Bone marrow (tissue), 2 donors: ENCODE data around the gene INTS11.
"Not testable (repeated sequence)": the region's sequence is repeated elsewhere in the genome, so short reads cannot be mapped to it uniquely, and the experiment has no call there.

Source experiments
- DNase-seq, 2 donors: peaks; one replicate each; lab custom pipeline; 2025; lab: John Stamatoyannopoulos, UW

Gene INTS11

DNA sequence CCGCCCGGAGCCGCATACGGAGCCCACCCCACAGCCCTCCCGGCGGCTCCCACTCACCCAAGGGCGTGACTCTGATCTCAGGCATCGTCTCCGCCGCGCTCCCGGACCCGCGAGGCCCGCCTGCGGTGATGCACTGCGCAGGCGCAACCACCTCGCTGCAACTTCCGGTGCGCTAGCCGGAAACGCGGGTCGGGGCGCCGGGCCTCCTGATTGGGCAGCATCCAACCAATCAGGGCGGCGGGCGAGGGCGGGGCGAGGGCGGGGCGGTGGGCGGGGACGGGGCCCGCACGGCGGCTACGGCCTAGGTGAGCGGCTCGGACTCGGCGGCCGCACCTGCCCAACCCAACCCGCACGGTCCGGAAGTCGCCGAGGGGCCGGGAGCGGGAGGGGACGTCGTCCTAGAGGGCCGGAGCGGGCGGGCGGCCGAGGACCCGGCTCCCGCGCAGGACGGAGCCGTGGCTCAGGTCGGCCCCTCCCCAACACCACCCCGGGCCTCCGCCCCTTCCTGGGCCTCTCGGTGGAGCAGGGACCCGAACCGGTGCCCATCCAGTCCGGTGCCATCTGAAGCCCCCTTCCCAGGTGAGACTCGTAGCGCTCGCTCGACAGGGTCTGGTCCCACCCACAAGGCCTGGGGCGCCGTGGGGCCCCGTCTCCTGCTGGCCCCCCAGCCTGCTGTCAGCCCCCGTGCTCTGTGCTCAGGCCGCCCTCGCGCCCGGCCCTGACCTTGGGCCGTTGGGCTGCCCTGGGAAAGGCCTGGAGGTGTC is at the start of gene INTS11, which contains the start of gene CPTP:
Gene INTS11 (minus strand): TSS at position 137 of the 764 bp plus-strand sequence. CDS start 52 bp downstream, at position 85.
Gene CPTP (plus strand): TSS at position 279 of the 764 bp plus-strand sequence. CDS start 2,109 bp downstream, outside the sequence.
- DNase-seq = peak; percentile 79 to 89

DNA sequence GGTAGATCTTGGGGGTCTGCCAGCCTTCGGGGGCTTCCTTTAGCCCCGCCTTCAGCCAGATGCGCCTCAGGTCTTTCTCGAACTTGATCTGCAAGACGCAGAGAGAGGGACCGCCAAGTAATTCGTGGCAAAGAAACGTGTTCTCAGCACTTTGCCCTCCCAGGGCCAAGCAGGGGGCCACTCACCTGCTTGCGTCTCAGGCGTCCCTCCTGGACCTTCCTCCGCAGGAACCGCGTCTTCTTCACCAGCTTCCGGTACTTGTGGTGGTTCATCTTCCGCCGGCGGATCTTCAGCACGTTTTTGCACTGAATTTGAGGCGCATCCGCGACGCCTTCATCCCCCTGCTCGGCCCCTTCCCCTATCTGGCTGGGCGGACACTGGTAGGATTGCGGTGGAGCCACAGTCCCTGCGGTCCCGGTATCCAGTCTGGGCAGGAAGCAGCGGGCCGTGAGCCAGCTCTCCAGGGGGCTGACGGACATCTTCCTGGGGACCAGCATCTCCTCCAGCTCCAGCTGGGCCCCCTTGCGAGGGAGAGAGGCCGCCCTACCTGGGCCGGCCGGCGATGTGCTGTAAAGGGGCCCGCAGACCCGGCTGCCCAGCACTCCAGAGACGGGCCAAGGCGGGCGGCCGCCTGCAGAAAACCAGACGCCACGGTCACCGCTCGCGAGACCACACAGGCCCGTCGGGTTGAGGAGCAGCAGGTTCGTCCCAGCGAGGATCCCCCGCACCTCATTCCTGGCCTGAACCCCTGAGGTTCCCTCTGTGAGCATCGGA is 49.5 kb upstream of the INTS11 start:
- no peak for DNase-seq

GRCh38 chr1:1373051-1373814 is 48.8 kb upstream of the INTS11 start:
- no peak for DNase-seq

DNA sequence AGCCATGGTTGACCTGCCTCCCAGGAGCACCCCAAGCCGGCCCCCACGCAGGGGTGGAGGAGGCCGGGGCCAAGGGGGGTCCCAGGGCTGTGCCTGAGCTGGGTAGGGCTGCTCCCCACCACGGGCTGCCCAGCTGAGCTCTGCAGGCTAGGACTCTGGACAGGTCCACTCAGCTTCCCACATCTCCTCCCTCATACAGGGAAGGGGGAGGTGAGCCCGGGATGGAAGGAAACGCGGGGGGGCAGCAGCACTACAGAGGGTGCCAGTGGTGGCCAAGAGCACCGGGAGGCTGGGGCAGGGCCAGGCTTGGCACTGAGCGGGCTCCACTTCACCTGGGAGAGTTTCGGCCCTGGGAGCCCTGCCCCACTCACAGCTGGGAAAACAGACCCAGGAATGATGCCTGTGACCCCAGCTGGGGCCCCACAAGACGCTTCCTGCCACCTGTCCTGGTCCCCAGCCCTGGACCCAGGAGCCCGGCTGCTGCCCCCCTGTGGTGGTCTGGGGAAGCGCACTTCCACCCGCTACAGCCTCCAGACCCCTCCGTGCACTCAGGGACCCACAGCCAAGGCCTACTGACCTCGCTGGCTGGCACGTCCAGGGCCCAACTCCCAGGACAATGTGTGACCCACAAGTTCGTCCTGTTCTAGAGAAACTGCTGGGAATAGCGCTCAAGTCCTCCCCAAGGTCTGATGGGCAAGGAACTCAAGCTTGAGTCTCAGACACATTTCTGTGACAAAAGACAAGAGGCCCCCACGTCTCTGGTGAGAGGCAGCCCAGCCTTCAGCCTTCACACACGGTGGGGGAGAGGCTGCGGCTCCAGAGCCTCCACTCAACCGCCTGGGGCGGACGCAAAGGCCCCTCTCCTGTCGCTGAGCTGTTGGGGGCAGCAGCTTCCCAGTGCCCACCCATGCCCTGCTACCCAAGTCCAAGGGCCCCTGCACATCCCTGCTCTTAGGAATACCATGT is 47.6 kb upstream of the INTS11 start:
- DNase-seq = peak; percentile 35 to 53

DNA sequence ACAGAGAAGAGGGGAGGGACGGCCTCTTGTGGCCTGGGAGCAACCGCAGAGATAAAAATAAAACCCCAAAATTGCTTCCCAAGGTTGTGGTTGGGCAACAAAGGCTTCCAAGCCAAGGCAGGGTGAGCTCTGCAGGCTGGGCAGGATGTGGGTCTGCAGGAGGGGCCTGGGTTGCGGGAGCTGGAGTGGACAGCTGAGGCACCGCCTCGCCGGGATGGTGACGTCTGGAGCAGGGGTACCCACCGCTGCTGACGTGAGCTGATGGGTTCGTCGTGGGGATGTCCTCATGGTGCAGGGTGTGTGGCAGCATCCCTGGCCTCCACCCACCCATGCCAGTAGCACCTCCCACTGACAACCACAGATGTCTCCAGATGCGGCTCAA is 46.9 kb upstream of the INTS11 start:
- no peak for DNase-seq

GRCh38 chr1:1370771-1371300 is 46.4 kb upstream of the INTS11 start:
- no peak for DNase-seq

DNA sequence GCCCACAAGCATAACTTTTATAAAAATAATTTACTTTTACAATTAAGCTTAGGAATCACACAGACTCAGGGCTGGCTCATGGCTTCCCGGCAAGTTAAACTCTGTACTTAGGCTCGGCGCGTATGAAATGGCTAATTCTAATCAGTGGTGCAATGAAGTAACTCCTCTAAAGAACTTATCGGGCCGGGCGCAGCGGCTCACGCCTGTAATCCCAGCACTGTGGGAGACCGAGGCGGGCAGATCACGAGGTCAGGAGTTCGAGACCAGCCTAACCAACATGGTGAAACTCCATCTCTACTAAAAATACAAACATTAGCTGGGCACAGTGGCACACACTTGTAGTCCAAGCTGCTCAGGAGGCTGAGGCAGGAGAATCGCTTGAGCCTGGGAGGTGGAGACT is 45.6 kb upstream of the INTS11 start:
- DNase-seq = not testable (repeated sequence)

DNA sequence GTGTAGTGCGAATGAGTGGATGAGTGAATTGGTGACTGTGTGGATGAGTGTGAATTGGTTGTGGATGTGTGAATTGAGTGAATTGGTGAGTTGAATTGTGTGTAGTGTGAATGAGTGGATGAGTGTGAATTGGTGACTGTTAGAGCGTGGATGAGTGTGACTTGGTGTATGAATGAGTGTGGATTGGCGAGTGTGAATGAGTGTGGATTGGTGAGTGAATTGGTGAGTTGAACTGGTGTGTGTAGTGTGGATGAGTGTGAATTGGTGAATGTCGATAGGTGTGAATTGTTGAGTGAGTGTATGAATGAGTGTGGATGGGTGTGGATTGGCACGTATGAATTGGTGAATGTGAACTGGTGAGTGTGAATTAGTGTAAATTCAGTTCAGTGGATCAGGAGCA is 42.9 kb upstream of the INTS11 start:
- DNase-seq = no peak

DNA sequence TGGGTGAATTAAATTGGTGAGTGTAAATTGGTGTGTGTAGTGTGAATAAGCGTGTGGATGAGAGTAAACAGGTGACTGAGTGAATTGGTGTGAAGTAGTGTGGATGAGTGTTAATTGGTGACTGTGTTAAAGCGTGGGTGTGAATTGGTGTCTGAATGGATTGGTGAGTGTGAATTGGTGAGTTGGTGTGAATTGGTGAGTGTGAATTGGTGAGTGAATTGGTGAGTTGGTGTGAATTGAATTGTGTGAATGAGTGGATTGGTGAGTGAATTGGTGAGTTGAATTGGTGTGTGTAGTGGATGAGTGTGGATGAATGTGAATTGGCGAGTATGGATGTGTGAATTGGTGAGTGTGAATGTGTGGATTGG is 42.2 kb upstream of the INTS11 start:
- DNase-seq = no peak

- DNase-seq = no peak
These were observed 41.6 kb upstream of the INTS11 start for GRCh38 chr1:1365875-1366698.

- no peak for DNase-seq
These were observed 39.8 kb upstream of the INTS11 start for GRCh38 chr1:1364266-1364665.

DNA sequence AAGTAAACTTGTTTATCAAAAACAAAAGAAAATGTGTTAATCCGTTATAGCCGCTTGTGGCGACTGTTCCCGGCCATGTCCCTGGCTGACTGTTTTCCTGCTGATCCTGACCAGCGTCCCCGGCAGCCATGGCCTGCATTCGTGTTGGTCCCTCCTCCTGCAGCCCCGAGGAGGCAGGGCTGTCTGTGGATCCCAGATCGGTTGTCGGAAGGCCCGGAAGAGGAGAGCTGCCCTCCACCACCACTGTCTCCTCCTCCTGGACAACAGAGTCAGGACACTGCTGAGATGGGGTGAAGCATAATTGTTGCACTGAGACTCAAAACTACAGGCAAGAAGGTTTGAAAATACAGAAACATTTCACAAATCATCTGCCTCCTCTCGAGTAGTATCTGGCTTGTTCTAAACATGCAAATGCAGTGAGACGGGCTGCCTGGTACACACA is 37.5 kb upstream of the INTS11 start:
- no peak for DNase-seq

DNA sequence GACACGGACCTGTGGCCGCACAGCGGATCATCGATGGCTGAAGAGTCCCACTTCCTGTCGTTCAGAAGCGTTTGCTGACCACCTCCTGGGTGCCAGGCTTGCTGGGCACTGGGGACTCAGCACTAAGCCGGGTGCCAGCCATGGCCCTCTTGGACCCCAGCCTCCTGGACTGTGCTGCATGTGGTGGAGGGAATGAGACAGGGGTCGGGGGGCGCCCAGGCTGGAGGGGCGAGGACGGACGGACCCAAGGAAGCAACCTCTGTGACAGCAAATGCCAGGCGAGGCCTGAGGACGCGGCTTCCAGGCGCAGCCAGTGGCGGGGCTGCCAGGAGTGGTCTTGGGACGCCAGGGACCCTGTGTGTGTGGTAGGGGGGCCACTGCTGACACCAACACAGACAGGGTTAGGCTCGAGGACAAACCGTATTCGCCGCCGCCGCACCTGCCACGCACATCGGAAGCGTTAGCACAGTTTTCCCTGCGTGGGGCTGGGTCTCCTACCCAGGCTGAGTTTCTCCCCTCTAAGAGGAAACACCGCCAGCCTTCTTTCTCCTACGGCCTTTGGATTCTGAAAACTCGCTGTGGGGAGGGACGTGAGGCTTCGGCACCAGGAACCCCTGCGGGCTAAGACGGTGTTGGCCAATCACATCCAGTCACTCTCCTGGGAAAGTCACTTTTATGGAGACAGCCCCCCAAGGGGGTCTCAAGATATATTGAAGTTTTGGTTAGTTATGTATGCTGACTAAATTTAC is 36.9 kb upstream of the INTS11 start:
- no peak for DNase-seq

DNA sequence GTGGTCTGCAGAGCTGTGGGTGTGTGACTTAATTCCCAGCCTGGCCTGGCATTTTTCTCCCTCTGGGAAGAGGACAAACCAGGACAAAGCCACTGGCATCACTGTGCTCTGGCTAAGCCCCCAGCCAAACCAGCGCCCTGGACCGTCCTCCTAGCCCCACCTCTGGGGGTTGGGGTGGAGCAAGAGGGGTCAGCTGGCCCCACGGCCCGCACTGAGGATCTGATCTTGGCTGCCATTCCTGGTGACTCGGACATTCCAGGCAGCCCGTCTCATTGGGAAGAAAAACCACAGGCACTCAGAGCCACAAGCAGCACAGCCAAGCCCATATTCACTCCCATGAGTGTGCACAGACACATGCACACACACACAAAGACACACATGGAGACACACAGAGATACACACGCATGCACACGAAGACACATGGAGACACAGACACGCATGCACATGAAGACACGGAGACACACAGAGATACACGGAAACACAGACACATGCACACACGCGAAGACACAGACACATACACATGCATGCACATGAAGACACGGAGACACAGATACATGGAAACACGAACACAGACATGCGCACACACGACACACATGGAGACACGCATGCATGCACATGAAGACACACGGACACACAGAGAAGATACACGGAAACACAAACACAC is 36.2 kb upstream of the INTS11 start:
- no peak for DNase-seq

DNA sequence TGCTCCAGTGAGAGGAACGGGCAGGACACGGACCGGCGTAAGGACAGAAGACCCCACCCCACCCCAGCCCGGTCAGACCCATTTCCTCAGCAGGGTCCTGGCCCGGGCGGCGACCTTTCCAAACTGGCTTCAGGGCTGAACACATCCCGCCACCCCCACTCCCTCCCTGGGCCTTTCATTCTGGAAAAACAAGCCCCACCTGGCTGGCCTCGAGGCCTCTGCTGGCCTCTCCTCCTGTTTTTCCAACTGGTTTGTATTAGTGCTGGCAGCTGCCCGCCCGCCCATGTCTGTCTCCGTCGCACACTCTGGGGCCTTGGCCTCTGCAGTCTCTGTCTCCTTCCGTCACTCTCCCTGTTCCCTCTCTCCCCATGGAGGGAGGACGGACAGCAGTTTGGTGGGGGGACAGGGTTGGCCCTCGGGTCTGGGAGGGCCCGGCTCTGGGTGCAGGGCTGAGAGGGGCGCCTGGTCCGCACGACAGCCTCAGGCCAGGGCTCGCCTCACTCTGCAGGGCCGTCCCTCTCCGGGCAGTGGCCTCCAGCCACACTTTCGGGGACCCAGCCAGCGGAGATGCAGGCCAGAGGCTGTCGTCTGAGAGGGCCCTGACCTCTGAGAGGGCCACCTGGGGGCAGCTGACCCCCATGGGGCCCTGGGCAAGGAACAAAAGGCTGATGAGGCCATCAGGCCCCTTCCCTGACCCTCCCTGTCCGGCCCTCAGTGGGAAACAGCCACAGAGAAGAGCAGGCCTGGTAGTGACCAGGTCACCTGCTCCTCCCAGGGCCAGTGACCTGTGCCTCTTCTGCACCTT is 35.4 kb upstream of the INTS11 start:
- DNase-seq = no peak

- DNase-seq = no peak
These were observed 34.8 kb upstream of the INTS11 start for GRCh38 chr1:1359308-1359663.

DNA sequence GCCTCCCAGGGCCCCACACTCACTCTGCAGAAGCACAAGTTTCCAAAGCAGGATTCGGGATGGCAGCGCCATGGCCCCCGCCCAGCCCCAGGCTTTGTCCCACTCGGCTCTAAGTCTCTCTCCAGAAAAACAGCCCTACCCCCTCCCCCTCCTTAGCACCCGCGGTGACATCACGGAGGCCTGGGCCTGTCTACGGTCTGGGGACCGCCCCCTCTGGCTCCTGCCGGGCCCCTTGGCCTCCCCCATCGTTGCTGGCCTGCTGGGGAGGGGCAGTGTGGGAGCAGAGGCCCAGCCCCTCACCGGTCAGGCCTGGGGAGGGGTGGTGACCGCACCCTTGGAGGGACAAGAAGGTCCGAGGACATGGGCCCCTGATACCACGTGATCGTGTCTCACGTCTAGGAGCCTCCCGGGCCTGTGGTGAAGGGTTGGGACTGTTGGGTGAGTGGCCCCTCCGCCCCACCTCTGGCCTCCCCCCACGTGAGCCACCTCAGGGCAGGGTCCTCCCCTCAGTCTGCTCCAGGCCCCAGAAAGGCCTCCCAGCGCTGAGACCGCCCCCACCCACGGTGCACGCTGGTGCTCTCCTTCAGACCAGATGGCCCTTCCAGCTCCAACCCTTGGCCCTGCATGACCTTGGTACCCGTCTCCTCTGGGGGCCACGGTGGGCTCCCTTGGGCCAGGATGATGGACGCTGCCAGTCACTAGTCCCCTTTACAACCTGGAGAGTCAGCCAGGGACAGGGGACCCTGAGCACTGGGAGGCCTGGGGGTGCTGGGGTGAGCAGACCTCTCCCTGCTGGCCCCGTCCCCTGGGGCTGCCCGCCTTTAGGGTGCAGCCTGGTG is 34.2 kb upstream of the INTS11 start, which contains the start of gene MXRA8:
Gene MXRA8 (minus strand): TSS at position 123 of the 839 bp plus-strand sequence. CDS start 51 bp downstream, at position 72.
- DNase-seq = no peak
